HEK293T (cell line): ENCODE data around the gene ZBTB40.

Source experiments
- BHLHE40 ChIP-seq: fragments of 450-650 bp; IDR thresholded peaks from 2 replicates; pipeline ENCODE4 v1.6.1; 2016; ENCODE audit warnings: mild to moderate bottlenecking, moderate library complexity, borderline replicate concordance
- CTBP1 ChIP-seq: fragments of 450-650 bp; IDR thresholded peaks from 2 replicates; pipeline ENCODE4 v1.6.1; 2016; ENCODE audit warnings: borderline replicate concordance
- ELF4 ChIP-seq: fragments of 450-650 bp; IDR thresholded peaks from 2 replicates; pipeline ENCODE4 v1.6.1; 2017; ENCODE audit warnings: antibody characterized with exemption
- FOXA1 ChIP-seq: fragments of 450-650 bp; IDR thresholded peaks from 2 replicates; pipeline ENCODE4 v1.6.1; 2016; ENCODE audit warnings: mild to moderate bottlenecking
- FOXK2 ChIP-seq: fragments of 450-650 bp; IDR thresholded peaks from 2 replicates; pipeline ENCODE4 v1.6.1; 2016; ENCODE audit warnings: mild to moderate bottlenecking
- FOXM1 ChIP-seq: fragments of 450-650 bp; IDR thresholded peaks from 2 replicates; pipeline ENCODE4 v1.6.1; 2017; ENCODE audit warnings: mild to moderate bottlenecking, borderline replicate concordance
- NFRKB ChIP-seq: fragments of 450-650 bp; IDR thresholded peaks from 2 replicates; pipeline ENCODE4 v1.6.1; 2016; ENCODE audit warnings: mild to moderate bottlenecking, moderate library complexity
- PKNOX1 ChIP-seq: fragments of 450-650 bp; IDR thresholded peaks from 2 replicates; pipeline ENCODE4 v1.6.1; 2016
- SP1 ChIP-seq: fragments of 450-650 bp; IDR thresholded peaks from 2 replicates; pipeline ENCODE4 v1.6.1; 2017
- SUZ12 ChIP-seq: fragments of 450-650 bp; IDR thresholded peaks from 2 replicates; pipeline ENCODE4 v1.6.1; 2016; ENCODE audit warnings: mild to moderate bottlenecking
- TARDBP ChIP-seq: fragments of 450-650 bp; IDR thresholded peaks from 2 replicates; pipeline ENCODE4 v1.6.1; 2016
- ZNF384 ChIP-seq: fragments of 450-650 bp; IDR thresholded peaks from 2 replicates; pipeline ENCODE4 v1.6.1; 2016

- TF ChIP-seq SUZ12 (no peak), CTBP1 (no peak), SP1 (no peak), NFRKB (no peak), ELF4 (no peak), FOXA1 (no peak), FOXK2 (no peak), ZNF384 (no peak), TARDBP (no peak), FOXM1 (no peak), BHLHE40 (no peak), PKNOX1 (no peak)
Observed at GRCh38 chr1:22553991-22554522, 102.4 kb downstream of the ZBTB40 start.
